CD4-positive, alpha-beta T cell (primary cell): ENCODE results near the gene PREP. TPM values are rescaled to one million over a fixed set of nuclear protein-coding genes. Genes with fewer than 3 reads are reported as not detected.

Experiments used
- ATAC-seq: fragments of 200-7000 bp; cut with Tn5 transposase; one replicate; pipeline ENCODE4 v1.10.0; 2022; ENCODE audit warnings: mild to moderate bottlenecking; ENCODE audit not compliant: poor library complexity
- CTCF ChIA-PET: fragments of 350-600 bp; sonication (Branson Sonifier 250); formaldehyde crosslinking; loops from one replicate; lab custom pipeline; 2021; ENCODE audit warnings: antibody characterized with exemption, inconsistent platforms; lab: Charles Lee
- POLR2A ChIA-PET: fragments of 350-600 bp; sonication (Branson Sonifier 250); formaldehyde crosslinking; loops from one replicate; lab custom pipeline; 2021; ENCODE audit warnings: antibody characterized with exemption, inconsistent platforms; lab: Charles Lee
- DNase-seq, 14 experiments: peaks; one replicate each; pipeline ENCODE4 v3.0.0-alpha.2; 2013 to 2020; ENCODE audit warnings: mixed read lengths in 2 of 14
- H3K27ac ChIP-seq, 2 donors: one replicate each; pipeline versions ENCODE4 v1.5.1 to v1.7.0; 2013; ENCODE audit warnings: low read length in 2 of 2, low read depth in 1 of 2, mild to moderate bottlenecking in 1 of 2
- H3K27me3 ChIP-seq, 2 experiments: 1 replicate in 1 of 2; 2 replicates in 1 of 2; pipeline versions ENCODE4 v1.6.1 to v1.7.0; 2013; ENCODE audit warnings: low read length in 2 of 2, control low read depth in 1 of 2, mild to moderate bottlenecking in 1 of 2, moderate library complexity in 1 of 2; ENCODE audit not compliant: insufficient read depth in 2 of 2, control insufficient read depth in 1 of 2
- H3K36me3 ChIP-seq: one replicate; pipeline ENCODE4 v1.6.1; 2013; ENCODE audit warnings: low read length, control low read depth; ENCODE audit not compliant: insufficient read depth
- H3K4me1 ChIP-seq: one replicate; pipeline ENCODE4 v1.6.1; 2013; ENCODE audit warnings: low read length, control low read depth; ENCODE audit not compliant: insufficient read depth
- H3K4me3 ChIP-seq: one replicate; pipeline ENCODE4 v1.5.1; 2013; ENCODE audit warnings: mild to moderate bottlenecking, low read length, moderate library complexity
- H3K9me3 ChIP-seq, 2 experiments: 1 replicate in 1 of 2; 2 replicates in 1 of 2; pipeline versions ENCODE4 v1.6.1 to v1.7.0; 2013; ENCODE audit warnings: low read length in 2 of 2, mild to moderate bottlenecking in 2 of 2, control low read depth in 1 of 2, moderate library complexity in 1 of 2; ENCODE audit not compliant: control insufficient read depth in 1 of 2, insufficient read depth in 1 of 2
- H3K27ac Mint-ChIP-seq: one replicate; pipeline ENCODE4 v1.8.0; 2020; ENCODE audit warnings: mixed read lengths
- H3K27me3 Mint-ChIP-seq: one replicate; pipeline ENCODE4 v1.8.0; 2021; ENCODE audit warnings: mixed read lengths
- H3K36me3 Mint-ChIP-seq: one replicate; pipeline ENCODE4 v1.8.0; 2021; ENCODE audit warnings: low read depth, mixed read lengths
- H3K4me1 Mint-ChIP-seq: one replicate; pipeline ENCODE4 v1.8.0; 2021; ENCODE audit warnings: low read depth, mixed read lengths
- H3K4me3 Mint-ChIP-seq: one replicate; pipeline ENCODE4 v1.8.0; 2020; ENCODE audit warnings: mild to moderate bottlenecking, mixed read lengths
- H3K9me3 Mint-ChIP-seq: one replicate; pipeline ENCODE4 v1.8.0; 2020; ENCODE audit warnings: mixed read lengths
- CTCF ChIP-seq: fragments of 200-600 bp; IDR thresholded peaks from one replicate; pipeline ENCODE4 v1.8.0; 2022; ENCODE audit warnings: antibody characterized with exemption, mild to moderate bottlenecking
- intact Hi-C, 2 experiments: fragments of 100-400 bp; cut with DNase I in 1 of 2; cut with micrococcal nuclease in 1 of 2; formaldehyde crosslinking; loops; one replicate each; pipeline versions ENCODE4 v1.15.1 to v1.9.0; 2023 to 2025; cut with DNase I, micrococcal nuclease
- total RNA-seq, 174 experiments: library from RNA in 2 of 174; stranded (reverse) in 2 of 174; gene quantifications; one replicate each; pipeline ENCODE4 v1.2.3 and lab custom pipeline; 2021 to 2026

PREP gene
- total RNA-seq, 2 experiments from 2014 or later: 14.9 to 15.6 TPM

DNA sequence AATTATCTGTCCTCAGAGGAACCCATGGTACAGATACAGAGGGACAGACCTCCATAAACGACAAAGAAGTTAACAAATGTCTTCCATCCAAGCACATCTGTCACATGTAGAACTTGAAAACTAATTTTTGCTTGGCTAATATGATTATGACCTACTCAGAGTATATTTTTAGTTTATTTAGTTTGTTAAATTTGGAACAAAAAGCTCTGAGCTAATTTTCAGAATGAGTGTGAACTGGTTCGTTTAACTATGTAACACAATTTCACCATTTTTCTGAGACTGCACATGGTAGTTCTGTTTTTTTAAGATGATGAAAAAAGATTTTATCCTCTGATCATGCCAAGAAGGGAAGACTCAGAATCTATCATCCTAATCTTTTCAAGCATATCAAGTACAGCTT, 34.4 kb upstream of the PREP start:
- Mint-ChIP-seq H3K4me1 (no peaks in the 10 kb centered on the region), H3K9me3 (no peaks in the 10 kb centered on the region), H3K36me3 (no peaks in the 10 kb centered on the region), H3K4me3 (no peak overlapping the region), H3K27me3 (peaks cover 17% of the 10 kb centered on the region), H3K27ac (no peak overlapping the region)
- ChIA-PET POLR2A (no interaction called here), CTCF (no interaction called here)
- Histone ChIP-seq H3K36me3 (no peaks in the 10 kb centered on the region), H3K27ac (no peak overlapping the region), H3K27me3 (peaks cover 0 to 9% of the 10 kb centered on the region in 2 experiments), H3K4me1 (no peaks in the 10 kb centered on the region), H3K9me3 (no peaks in the 10 kb centered on the region), H3K4me3 (no peak overlapping the region)
- TF ChIP-seq CTCF: no peak
- DNase-seq (no peak), ATAC-seq (no peak)
- intact Hi-C loops: no loop called here

GRCh38 chr6:105433723-105434122, 30.8 kb upstream of the PREP start:
- no peaks in the 10 kb centered on the region for H3K9me3 ChIP-seq
- intact Hi-C loops: loop anchor here in 1 of 2 experiments (5.0 kb wide), 1 partner anchor 869 kb away; no protein-coding TSS in a partner anchor
- H3K27me3 ChIP-seq: peaks cover 0 to 9% of the 10 kb centered on the region in 2 experiments
- no peak for TF ChIP-seq CTCF
- ATAC-seq (no peak), DNase-seq (no peak)
- no peaks in the 10 kb centered on the region for H3K9me3 Mint-ChIP-seq
- H3K27ac ChIP-seq: no peak overlapping the region
- no peak overlapping the region for H3K4me3 Mint-ChIP-seq
- no peak overlapping the region for H3K27ac Mint-ChIP-seq
- peaks cover 10% of the 10 kb centered on the region for H3K27me3 Mint-ChIP-seq
- H3K4me3 ChIP-seq: no peak overlapping the region
- H3K4me1 Mint-ChIP-seq: no peaks in the 10 kb centered on the region
- CTCF ChIA-PET: no interaction called here
- no peaks in the 10 kb centered on the region for H3K4me1 ChIP-seq
- POLR2A ChIA-PET: no interaction called here
- no peaks in the 10 kb centered on the region for H3K36me3 Mint-ChIP-seq
- no peaks in the 10 kb centered on the region for H3K36me3 ChIP-seq

GRCh38 chr6:105432797-105433196, 29.9 kb upstream of the PREP start:
- intact Hi-C loops: loop anchor here in 1 of 2 experiments (5.0 kb wide), 1 partner anchor 870 kb away; no protein-coding TSS in a partner anchor
- Mint-ChIP-seq H3K4me1 (no peaks in the 10 kb centered on the region), H3K9me3 (no peaks in the 10 kb centered on the region), H3K27me3 (peaks cover 10% of the 10 kb centered on the region), H3K27ac (no peak overlapping the region), H3K36me3 (no peaks in the 10 kb centered on the region), H3K4me3 (no peak overlapping the region)
- Histone ChIP-seq H3K9me3 (no peaks in the 10 kb centered on the region), H3K36me3 (no peaks in the 10 kb centered on the region), H3K27ac (no peak overlapping the region), H3K4me3 (no peak overlapping the region), H3K4me1 (no peaks in the 10 kb centered on the region), H3K27me3 (peaks cover 0 to 9% of the 10 kb centered on the region in 2 experiments)
- ChIA-PET POLR2A (no interaction called here), CTCF (interaction anchor here (0.9 to 1.0 kb wide), 2 partner anchors 10 to 30 kb away, joined by 3 read pairs; partner anchors contain the start of gene PREP)
- TF ChIP-seq CTCF: no peak
- DNase-seq: no peak
- no peak for ATAC-seq
